Endothelial cell of umbilical vein (primary cell): ENCODE data around the gene MBTPS1. TPM values are rescaled to one million over a fixed set of nuclear protein-coding genes. Genes with fewer than 3 reads are reported as not detected.

Experiments used
- BruUV-seq: library from RNA; stranded (reverse); fragments of 400-500 nt; replicated peaks from 2 replicates; lab custom pipeline; 2021; lab: Mats Ljungman, UMichigan
- CTCF ChIA-PET: fragments of 300-600, 350-600 bp; sonication (Branson Sonifier 250); formaldehyde crosslinking; loops from one replicate; lab custom pipeline; 2021; ENCODE audit warnings: antibody characterized with exemption, inconsistent platforms; lab: Charles Lee
- POLR2A ChIA-PET: fragments of 300-600, 350-600 bp; sonication (Branson Sonifier 250); formaldehyde crosslinking; loops from one replicate; lab custom pipeline; 2021; ENCODE audit warnings: antibody characterized with exemption, inconsistent platforms; lab: Charles Lee
- DNase-seq: peaks from one replicate; pipeline ENCODE4 v3.0.0-alpha.2; 2011; ENCODE audit warnings: low read depth, low spot score
- FAIRE-seq: peaks from 2 replicates; lab custom pipeline; 2011; peaks lifted over from hg19 to GRCh38; lab: Jason Lieb, UNC
- H2AFZ ChIP-seq: 2 replicates; pipeline ENCODE4 v1.6.0; 2012; ENCODE audit warnings: low read depth, low read length, control low read depth, inconsistent platforms
- H3K27ac ChIP-seq: 2 replicates; pipeline ENCODE4 v1.5.1; 2011; ENCODE audit warnings: low read depth, mild to moderate bottlenecking, control low read depth, low read length, moderate library complexity; ENCODE audit not compliant: insufficient read depth
- H3K27me3 ChIP-seq, 2 experiments: 2 replicates each; pipeline versions ENCODE4 v1.6.0 to v1.6.1; 2011; ENCODE audit warnings: low read length in 2 of 2, mixed read lengths in 1 of 2; ENCODE audit not compliant: control insufficient read depth in 2 of 2, insufficient read depth in 2 of 2
- H3K36me3 ChIP-seq, 2 experiments: 2 replicates in 1 of 2; 3 replicates in 1 of 2; pipeline ENCODE4 v1.5.1; 2011; ENCODE audit warnings: low read length in 2 of 2, mild to moderate bottlenecking in 1 of 2, moderate library complexity in 1 of 2; ENCODE audit not compliant: control insufficient read depth in 2 of 2, insufficient read depth in 2 of 2; ENCODE audit errors: extremely low read depth in 1 of 2
- H3K4me1 ChIP-seq: 3 replicates; pipeline ENCODE4 v1.5.1; 2011; ENCODE audit warnings: mild to moderate bottlenecking, low read length; ENCODE audit not compliant: control insufficient read depth, insufficient read depth; ENCODE audit errors: extremely low read depth
- H3K4me2 ChIP-seq: 2 replicates; pipeline ENCODE4 v1.6.1; 2011; ENCODE audit warnings: low read length, control low read depth, mixed read lengths; ENCODE audit not compliant: insufficient read depth
- H3K4me3 ChIP-seq, 3 experiments: fragments of 200-600 bp in 1 of 3; sonication (generic), shearing (Covaris generic) in 1 of 3; replicated peaks in 1 of 3; 2 replicates each; pipeline ENCODE4 v1.5.1; 2011 to 2016; ENCODE audit warnings: control low read depth in 3 of 3, low read length in 3 of 3, mild to moderate bottlenecking in 2 of 3, inconsistent platforms in 1 of 3, low read depth in 1 of 3, moderate library complexity in 1 of 3; ENCODE audit not compliant: insufficient read depth in 1 of 3
- H3K79me2 ChIP-seq: 2 replicates; pipeline ENCODE4 v1.6.0; 2012; ENCODE audit warnings: low read length, inconsistent platforms; ENCODE audit not compliant: control insufficient read depth, insufficient read depth
- H3K9ac ChIP-seq: replicated peaks from 2 replicates; pipeline ENCODE3; 2011; ENCODE audit warnings: low read length, control low read depth; ENCODE audit not compliant: insufficient read depth; ENCODE audit errors: extremely low read depth
- H3K9me1 ChIP-seq: replicated peaks from 3 replicates; pipeline ENCODE4 v1.6.0; 2011; ENCODE audit warnings: mild to moderate bottlenecking, low read length; ENCODE audit not compliant: control insufficient read depth, insufficient read depth; ENCODE audit errors: extremely low read depth
- H3K9me3 ChIP-seq: replicated peaks from 2 replicates; pipeline ENCODE4 v1.5.1; 2012; ENCODE audit warnings: low read length, inconsistent platforms; ENCODE audit not compliant: control insufficient read depth, insufficient read depth
- H4K20me1 ChIP-seq: replicated peaks from 2 replicates; pipeline ENCODE3; 2011; ENCODE audit warnings: mild to moderate bottlenecking, low read length; ENCODE audit not compliant: control insufficient read depth, insufficient read depth; ENCODE audit errors: extremely low read depth
- EZH2 ChIP-seq: IDR thresholded peaks from 2 replicates; pipeline ENCODE4 v1.6.1; 2012; ENCODE audit warnings: borderline replicate concordance, low read depth, mild to moderate bottlenecking, moderate library complexity, low read length, inconsistent platforms; ENCODE audit not compliant: severe bottlenecking
- FOS ChIP-seq: IDR thresholded peaks from 2 replicates; pipeline ENCODE4 v1.6.1; 2011; ENCODE audit warnings: mild to moderate bottlenecking, low read length, moderate library complexity, borderline replicate concordance; ENCODE audit not compliant: insufficient read depth
- GATA2 ChIP-seq: IDR thresholded peaks from 2 replicates; pipeline ENCODE4 v1.7.0; 2011; ENCODE audit warnings: low read depth, mild to moderate bottlenecking, moderate library complexity, mixed read lengths, low read length; ENCODE audit not compliant: insufficient read length, insufficient read depth
- JUN ChIP-seq: IDR thresholded peaks from 2 replicates; pipeline ENCODE4 v1.6.1; 2011; ENCODE audit warnings: borderline replicate concordance, low read depth; ENCODE audit not compliant: insufficient read length, insufficient read depth
- MYC ChIP-seq: IDR thresholded peaks from one replicate; pipeline ENCODE4 v1.6.1; 2011; ENCODE audit warnings: mild to moderate bottlenecking, low read depth, low read length
- POLR2A ChIP-seq: IDR thresholded peaks from 2 replicates; pipeline ENCODE4 v1.6.1; 2012; ENCODE audit warnings: low read depth, mild to moderate bottlenecking, control low read depth, low read length
- POLR2AphosphoS5 ChIP-seq: IDR thresholded peaks from 2 replicates; pipeline ENCODE4 v1.6.1; 2012; ENCODE audit warnings: low read depth, mild to moderate bottlenecking, control low read depth, low read length, moderate library complexity; ENCODE audit not compliant: insufficient read depth
- dilution Hi-C: fragments of 300-500 bp; cut with MboI; formaldehyde crosslinking; loops from one replicate; pipeline ENCODE4 v1.15.0; 2019; ENCODE audit warnings: low sequenced_read_pairs; ENCODE audit not compliant: extremely low pct_ligation_motif_present
- intact Hi-C: fragments of 100-400 bp; cut with micrococcal nuclease; formaldehyde crosslinking; loops from one replicate; pipeline ENCODE4 v1.10.0; 2022
- polyA plus RNA-seq, 4 experiments: library from polyadenylated mRNA; depleted of rRNA in 3 of 4; stranded (reverse) in 3 of 4; unstranded in 1 of 4; fragments of >200 nt; gene quantifications; 2 replicates each; pipeline versions ENCODE4 v1.2.1 to v1.2.3, GENCODE V29; 2011 to 2012; ENCODE audit warnings: missing spikeins in 1 of 4
- total RNA-seq: library from RNA; stranded (reverse); gene quantifications from 2 replicates; pipeline ENCODE4 v1.2.3, GENCODE V29; 2021
- TF ChIP-seq, protein P1 (sequence below): IDR thresholded peaks from 2 replicates; pipeline ENCODE4 v1.6.1; 2011; ENCODE audit not compliant: insufficient read depth, insufficient read length
- TF ChIP-seq, protein P2 (sequence below), 2 donors: IDR thresholded peaks; 1 replicate in 1 of 2; 2 replicates in 1 of 2; pipeline ENCODE4 v1.5.1; 2011; ENCODE audit warnings: low read length in 2 of 2, mild to moderate bottlenecking in 2 of 2, moderate library complexity in 2 of 2, control low read depth in 1 of 2, inconsistent platforms in 1 of 2, low read depth in 1 of 2; ENCODE audit not compliant: insufficient read depth in 1 of 2; ENCODE audit errors: extremely low read depth in 1 of 2

The MBTPS1 gene
- total and polyA plus RNA-seq, 2 donors (not counting 3 experiments of a cell fraction or from before 2014, with no cell fraction given), result 82.3 to 99.6 TPM

GRCh38 chr16:84156342-84156784 is 39.6 kb upstream of the MBTPS1 start:
- no TSS peak for BruUV-seq
- ChIA-PET CTCF (interaction anchor here (0.6 to 1.6 kb wide), 6 partner anchors 10 to 752 kb away, joined by 3 to 7 read pairs (median 4); partner anchors contain the start of gene TAF1C), POLR2A (interaction anchor here (1.2 kb wide), 1 partner anchor 40 kb away, joined by 4 read pairs; the partner anchor contains the start of gene MBTPS1)
- dilution Hi-C loops (no loop called here), intact Hi-C loops (loop anchor here (5.0 kb wide), 1 partner anchor 771 kb away; no protein-coding TSS in a partner anchor)
- no peaks in the 10 kb centered on the region for H3K4me1 ChIP-seq
- H3K36me3 ChIP-seq, result no peaks in the 10 kb centered on the region
- H3K9ac ChIP-seq, result no peak overlapping the region
- H4K20me1 ChIP-seq, result no peaks in the 10 kb centered on the region
- no peaks in the 10 kb centered on the region for H3K9me3 ChIP-seq
- DNase-seq (no peak), FAIRE-seq (no peak)
- peaks cover 22 to 23% of the 10 kb centered on the region in 2 experiments for H3K27me3 ChIP-seq
- no peak overlapping the region for H2AFZ ChIP-seq
- H3K27ac ChIP-seq, result no peak overlapping the region
- H3K79me2 ChIP-seq, result no peaks in the 10 kb centered on the region
- no peak overlapping the region for H3K4me3 ChIP-seq
- H3K4me2 ChIP-seq, result no peak overlapping the region
- no peaks in the 10 kb centered on the region for H3K9me1 ChIP-seq
- TF ChIP-seq, protein P1, sequence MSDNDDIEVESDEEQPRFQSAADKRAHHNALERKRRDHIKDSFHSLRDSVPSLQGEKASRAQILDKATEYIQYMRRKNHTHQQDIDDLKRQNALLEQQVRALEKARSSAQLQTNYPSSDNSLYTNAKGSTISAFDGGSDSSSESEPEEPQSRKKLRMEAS, result no peak

- H3K4me3 ChIP-seq, result no peak overlapping the region
- TF ChIP-seq FOS (no peak), MYC (no peak), POLR2A (no peak), JUN (no peak), GATA2 (no peak), EZH2 (no peak), POLR2AphosphoS5 (no peak)
- TF ChIP-seq, protein P2, sequence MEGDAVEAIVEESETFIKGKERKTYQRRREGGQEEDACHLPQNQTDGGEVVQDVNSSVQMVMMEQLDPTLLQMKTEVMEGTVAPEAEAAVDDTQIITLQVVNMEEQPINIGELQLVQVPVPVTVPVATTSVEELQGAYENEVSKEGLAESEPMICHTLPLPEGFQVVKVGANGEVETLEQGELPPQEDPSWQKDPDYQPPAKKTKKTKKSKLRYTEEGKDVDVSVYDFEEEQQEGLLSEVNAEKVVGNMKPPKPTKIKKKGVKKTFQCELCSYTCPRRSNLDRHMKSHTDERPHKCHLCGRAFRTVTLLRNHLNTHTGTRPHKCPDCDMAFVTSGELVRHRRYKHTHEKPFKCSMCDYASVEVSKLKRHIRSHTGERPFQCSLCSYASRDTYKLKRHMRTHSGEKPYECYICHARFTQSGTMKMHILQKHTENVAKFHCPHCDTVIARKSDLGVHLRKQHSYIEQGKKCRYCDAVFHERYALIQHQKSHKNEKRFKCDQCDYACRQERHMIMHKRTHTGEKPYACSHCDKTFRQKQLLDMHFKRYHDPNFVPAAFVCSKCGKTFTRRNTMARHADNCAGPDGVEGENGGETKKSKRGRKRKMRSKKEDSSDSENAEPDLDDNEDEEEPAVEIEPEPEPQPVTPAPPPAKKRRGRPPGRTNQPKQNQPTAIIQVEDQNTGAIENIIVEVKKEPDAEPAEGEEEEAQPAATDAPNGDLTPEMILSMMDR (IDR thresholded peaks at IDR 0.05; ENCODE audit: extremely low read depth in 1 of 2, insufficient read depth in 1 of 2, low read depth in 1 of 2, low read length in 2 of 2), result no peak
- TF ChIP-seq, protein P1, result no peak
- H3K27ac ChIP-seq, result no peak overlapping the region
- H3K79me2 ChIP-seq, result no peaks in the 10 kb centered on the region
- peaks cover 20 to 23% of the 10 kb centered on the region in 2 experiments for H3K27me3 ChIP-seq
- no peaks in the 10 kb centered on the region for H3K4me1 ChIP-seq
- H2AFZ ChIP-seq, result no peak overlapping the region
- no peak overlapping the region for H3K4me2 ChIP-seq
- intact Hi-C loops, result loop anchor here (5.0 kb wide), 1 partner anchor 772 kb away; no protein-coding TSS in a partner anchor
- POLR2A ChIA-PET, result interaction anchor here (1.2 kb wide), 1 partner anchor 39 kb away, joined by 4 read pairs; the partner anchor contains the start of gene MBTPS1
- no peaks in the 10 kb centered on the region for H3K36me3 ChIP-seq
- H3K9me3 ChIP-seq, result no peaks in the 10 kb centered on the region
- FAIRE-seq (no peak), DNase-seq (no peak)
- CTCF ChIA-PET, result interaction anchor here (0.6 to 1.6 kb wide), 6 partner anchors 11 to 753 kb away, joined by 3 to 7 read pairs (median 4); partner anchors contain the start of gene TAF1C
- no peaks in the 10 kb centered on the region for H3K9me1 ChIP-seq
- dilution Hi-C loops, result no loop called here
- no peaks in the 10 kb centered on the region for H4K20me1 ChIP-seq
- no peak overlapping the region for H3K9ac ChIP-seq
- BruUV-seq, result no TSS peak
Measured at GRCh38 chr16:84155771-84156170, 39.0 kb upstream of the MBTPS1 start.
